Inflammatory macrophage treated with lipopolysaccharide for 1 hour (primary cell): Measurements from ENCODE around the gene ABHD12.
"Not testable (repeated sequence)": the region's sequence is repeated elsewhere in the genome, so short reads cannot be mapped to it uniquely, and the experiment has no call there.

Experiments
- DNase-seq, 2 donors: peaks; one replicate each; pipeline ENCODE4 v3.0.0-alpha.2; 2020 to 2022

The ABHD12 gene

GRCh38 chr20:25353353-25353746, 37.3 kb downstream of the ABHD12 start:
- DNase-seq, result no peak

DNA sequence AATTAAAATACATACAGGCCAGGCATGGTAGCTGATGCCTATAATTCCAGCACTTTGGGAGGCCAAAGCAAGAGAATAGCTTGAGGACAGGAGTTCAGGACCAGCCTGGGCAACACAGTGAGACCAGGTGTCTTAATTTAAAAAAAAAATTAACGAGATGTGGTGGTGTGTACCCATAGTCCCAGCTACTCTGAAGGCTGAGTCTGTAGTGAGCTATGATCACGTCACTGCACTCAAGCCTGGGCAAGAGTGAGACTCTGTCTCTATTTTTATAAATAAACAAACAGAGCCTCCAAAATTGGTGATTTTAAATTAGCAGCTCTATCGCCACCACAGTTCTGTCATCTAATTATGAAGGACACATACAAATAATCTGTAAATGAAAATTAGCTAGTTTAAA, 37.9 kb downstream of the ABHD12 start:
- no peak for DNase-seq

- no peak for DNase-seq
Observed at GRCh38 chr20:25351024-25351360, 39.6 kb downstream of the ABHD12 start.

GRCh38 chr20:25346349-25346748, 44.3 kb downstream of the ABHD12 start:
- DNase-seq, result peak in 1 of 2 donors; percentile 23

- no peak for DNase-seq
Observed at GRCh38 chr20:25345721-25346120, 44.9 kb downstream of the ABHD12 start.

DNA sequence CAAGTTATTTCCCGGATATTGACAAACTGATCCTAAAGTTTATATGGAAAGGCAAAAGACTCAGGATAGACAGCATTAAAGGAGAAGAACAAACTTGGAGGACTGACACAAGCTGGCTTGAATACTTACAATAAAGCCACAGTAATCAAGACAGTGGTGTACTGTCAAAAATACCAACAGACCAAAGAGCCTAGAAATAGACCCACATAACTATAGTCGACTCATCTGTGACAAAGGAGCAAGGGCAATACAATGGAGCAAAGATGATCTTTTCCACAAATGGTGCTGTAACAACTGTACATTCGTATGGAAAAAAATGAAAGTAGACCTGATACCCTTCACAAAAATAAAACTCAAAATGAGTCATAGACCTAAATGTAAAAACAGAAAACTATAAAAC, 46.0 kb downstream of the ABHD12 start:
- DNase-seq, result no peak

GRCh38 chr20:25341716-25342680, 48.6 kb downstream of the ABHD12 start:
- no peak for DNase-seq

GRCh38 chr20:25340380-25340779, 50.3 kb downstream of the ABHD12 start:
- no peak for DNase-seq

GRCh38 chr20:25339608-25340007, 51.0 kb downstream of the ABHD12 start:
- no peak for DNase-seq

GRCh38 chr20:25338112-25339023, 52.3 kb downstream of the ABHD12 start:
- DNase-seq, result no peak

DNA sequence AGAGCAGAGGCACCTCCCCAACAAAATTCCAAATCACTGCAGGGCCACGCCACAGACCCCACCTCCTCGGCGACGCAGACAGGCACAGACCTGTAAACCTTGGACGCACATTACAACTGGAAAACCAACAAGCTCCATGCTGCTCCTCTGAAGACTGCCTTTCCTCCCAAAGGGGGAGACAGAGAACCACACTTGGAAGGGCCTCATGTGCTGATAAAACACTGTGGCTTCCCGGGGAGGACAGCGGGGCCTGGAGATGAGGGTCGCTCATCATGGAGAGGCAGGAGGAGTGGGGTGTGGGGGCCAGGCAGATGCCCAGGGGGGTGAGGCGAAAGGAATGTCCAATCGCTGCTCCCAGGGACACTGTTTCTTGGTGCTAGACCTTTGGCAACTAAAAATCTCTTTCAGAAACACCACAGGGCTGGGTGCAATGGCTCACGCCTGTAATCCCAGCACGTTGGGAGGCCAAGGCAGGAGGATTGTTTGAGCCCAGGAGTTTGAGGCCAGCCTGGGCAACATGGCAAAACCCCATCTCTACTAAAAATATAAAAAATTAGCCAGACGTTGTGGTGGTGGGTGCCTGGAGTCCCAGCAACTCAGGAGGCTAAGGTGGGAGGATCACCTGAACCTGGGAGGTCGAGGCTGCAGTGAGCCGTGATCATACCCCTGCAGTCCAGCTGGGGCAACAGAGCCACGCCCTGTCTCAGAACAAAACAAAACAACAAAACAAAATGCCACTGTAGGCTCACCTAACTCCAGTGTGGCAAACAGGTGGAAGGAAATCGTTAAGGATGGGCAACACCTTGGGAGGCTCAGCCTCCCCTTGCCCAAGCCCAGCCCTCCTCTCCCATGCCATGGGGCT, 53.8 kb downstream of the ABHD12 start:
- DNase-seq, result no peak

- DNase-seq, result not testable (repeated sequence)
Observed at GRCh38 chr20:25334972-25335371, 55.7 kb downstream of the ABHD12 start.

DNA sequence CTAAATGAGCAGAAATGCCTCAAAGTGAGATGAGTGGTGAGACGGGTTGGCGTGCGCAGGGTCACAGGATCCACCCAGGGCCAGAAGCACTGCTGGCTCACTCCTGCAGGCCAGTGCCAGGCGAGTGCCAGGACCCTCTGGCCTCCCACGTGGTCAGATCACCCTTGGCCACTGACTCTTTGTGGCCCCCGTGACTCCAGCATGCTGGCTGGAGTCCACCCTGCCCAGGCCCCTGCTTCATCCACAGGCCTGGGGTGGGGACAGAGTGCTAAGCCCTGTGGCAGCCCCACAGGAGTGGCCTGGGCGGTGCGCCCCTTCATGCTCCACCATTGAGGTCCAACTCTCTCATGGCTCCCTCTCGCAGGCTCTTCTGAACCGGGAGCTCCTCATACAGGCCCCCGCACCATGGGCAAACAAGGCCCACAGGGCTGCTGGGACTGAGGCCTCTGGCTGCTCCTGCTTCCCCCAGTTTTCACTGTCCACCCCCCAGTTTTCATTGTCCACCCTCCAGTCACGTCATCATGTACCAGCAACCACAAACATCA, 61.6 kb downstream of the ABHD12 start:
- no peak for DNase-seq

DNA sequence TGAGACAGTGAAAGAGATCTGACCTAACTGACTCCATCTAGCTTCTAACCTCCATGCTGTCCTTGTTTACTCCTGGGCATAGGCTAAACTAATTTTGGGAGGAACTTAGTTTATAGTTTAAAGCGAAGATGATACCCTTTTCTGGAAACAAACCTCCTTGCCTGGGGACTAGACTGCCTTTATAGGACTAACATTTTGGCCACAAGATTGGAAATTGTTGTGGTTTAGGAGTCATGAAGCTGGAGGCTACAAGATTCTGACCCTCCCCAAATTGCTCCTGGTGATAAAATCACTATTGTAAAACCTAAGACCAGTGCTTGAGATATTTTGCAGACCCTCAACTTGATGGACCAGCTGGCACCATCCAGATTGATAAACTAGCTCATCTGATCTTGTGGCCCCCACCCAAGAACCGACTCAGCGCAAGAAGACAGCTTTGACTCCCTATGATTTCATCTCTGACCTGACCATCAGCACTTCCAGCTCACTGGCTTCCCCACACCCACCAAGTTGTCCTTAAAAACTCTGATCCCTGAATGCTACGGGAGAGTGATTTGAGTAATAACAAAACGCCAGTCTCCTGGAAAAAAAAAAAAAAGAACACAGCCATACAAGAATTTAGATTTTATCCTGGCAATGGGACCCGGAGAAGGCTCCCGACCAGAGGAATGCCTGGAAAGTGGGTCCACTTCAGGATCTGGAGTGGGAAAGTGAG, 63.0 kb downstream of the ABHD12 start:
- no peak for DNase-seq

DNA sequence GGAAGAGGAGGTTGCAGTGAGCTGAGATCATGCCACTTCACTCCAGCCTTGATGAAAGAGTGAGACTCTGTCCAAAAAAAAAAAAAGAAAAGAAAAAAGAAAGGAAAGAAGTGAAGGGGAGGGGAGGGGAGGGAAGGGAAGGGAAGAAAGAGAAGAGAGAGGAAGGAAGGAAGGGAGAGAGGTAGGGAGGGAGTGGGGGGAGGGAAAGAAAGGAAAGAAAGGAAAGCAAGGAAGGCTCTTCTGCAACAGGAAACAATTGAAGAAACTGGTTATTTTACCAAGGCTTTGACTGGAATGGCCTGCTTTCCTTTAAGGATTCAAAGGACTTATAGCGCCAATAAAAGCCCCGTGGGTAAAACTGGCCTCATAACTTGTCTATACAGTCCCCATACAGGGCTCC, 64.6 kb downstream of the ABHD12 start:
- no peak for DNase-seq

- no peak for DNase-seq
Observed at GRCh38 chr20:25325073-25325472, 65.6 kb downstream of the ABHD12 start.

- peak; percentile 88 to 99 for DNase-seq
Observed at GRCh38 chr20:25324412-25324811, 66.2 kb downstream of the ABHD12 start.

DNA sequence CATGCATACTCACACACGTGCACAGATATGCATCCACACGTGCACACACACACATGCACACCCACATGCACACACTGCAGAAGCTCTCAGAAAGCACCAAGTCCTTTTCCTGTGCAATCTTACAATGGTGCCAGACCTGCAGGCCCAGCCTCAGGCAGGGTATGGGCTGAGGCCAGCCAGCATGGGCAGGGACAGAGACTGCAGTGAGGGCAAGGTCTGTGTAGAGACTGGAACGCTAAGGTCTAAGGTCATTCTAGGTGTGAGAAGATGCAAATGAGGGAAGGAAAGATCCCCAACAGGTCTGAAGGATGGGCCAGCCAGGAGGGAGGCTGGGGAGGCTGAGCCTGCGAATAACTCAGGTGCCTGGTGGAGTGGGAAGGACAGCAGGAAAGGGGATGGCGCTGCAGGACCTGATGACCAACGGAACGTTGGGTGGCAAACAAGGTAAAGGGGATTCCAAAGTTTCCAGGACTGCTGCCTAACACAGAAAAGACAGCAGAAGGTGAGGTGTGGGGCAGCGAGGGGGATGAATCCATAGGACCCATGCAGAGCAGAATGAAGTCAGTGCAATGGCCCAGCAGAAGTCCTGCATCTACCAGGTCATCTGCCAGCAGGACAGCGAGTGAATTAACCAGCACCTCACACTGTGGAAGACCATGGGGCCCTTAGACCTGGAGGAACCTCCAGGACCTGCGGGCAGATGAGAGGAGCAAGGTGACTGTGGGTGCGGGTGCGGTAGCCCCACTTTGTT, 67.0 kb downstream of the ABHD12 start:
- DNase-seq, result no peak

DNA sequence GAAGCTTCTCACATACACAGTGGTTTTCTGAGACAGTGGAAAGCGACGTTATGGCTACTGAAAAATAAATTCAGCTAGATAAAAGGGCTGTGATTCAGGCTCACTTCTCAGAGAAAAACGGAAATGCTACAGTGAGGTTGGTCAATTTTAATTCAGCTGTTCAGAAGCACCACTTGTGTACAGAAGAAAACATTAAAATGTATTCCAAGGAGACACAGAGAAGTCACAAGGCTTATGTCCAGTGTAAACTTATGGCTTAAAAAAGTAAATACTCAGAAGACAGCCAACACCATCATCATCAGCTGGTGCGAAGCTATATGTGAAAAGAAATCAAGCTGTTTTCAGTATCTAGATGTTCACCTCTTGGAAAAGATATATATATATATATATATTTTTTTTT, 68.6 kb downstream of the ABHD12 start:
- no peak for DNase-seq

- peak in 1 of 2 donors; percentile 54 for DNase-seq
Observed at GRCh38 chr20:25321262-25321831, 69.3 kb downstream of the ABHD12 start.
